OCI-LY7 (cell line): Measurements from ENCODE around the gene SLC9A6.

ENCODE experiments used
- EZH2phosphoT487 ChIP-seq: fragments of 200-600 bp; sonication (generic); IDR thresholded peaks from 2 replicates; pipeline ENCODE4 v1.6.1; 2018; ENCODE audit warnings: low read depth, borderline replicate concordance, mild to moderate bottlenecking, mixed run types, antibody characterized with exemption, low read length, moderate library complexity, mixed read lengths
- TF ChIP-seq, protein P1 (sequence below): fragments of 200-600 bp; sonication (generic); conservative IDR thresholded peaks from 2 replicates; pipeline ENCODE4 v1.5.1; 2014; ENCODE audit warnings: mild to moderate bottlenecking, antibody characterized with exemption, low read length, moderate library complexity, mixed read lengths

DNA sequence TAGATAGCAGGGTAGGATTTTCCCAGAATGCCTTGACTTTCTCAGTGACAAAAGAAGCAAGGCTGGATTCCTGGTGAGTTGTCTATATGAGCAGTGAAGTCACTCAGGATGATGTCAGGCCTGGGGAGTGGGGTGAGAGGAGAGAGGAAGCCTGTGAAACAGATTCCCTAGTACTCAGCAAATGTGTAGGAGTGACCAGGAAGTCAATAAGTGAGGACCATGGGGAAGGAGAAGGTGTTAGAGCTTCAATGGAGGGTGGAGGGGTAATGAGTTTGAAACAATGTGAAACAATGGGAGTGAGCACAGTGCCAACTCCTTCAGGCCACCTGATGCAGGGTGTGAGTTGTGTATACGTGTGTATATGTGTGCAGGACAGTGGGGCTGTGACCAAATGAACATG, 2.4 kb upstream of the SLC9A6 start:
- TF ChIP-seq, protein P1, sequence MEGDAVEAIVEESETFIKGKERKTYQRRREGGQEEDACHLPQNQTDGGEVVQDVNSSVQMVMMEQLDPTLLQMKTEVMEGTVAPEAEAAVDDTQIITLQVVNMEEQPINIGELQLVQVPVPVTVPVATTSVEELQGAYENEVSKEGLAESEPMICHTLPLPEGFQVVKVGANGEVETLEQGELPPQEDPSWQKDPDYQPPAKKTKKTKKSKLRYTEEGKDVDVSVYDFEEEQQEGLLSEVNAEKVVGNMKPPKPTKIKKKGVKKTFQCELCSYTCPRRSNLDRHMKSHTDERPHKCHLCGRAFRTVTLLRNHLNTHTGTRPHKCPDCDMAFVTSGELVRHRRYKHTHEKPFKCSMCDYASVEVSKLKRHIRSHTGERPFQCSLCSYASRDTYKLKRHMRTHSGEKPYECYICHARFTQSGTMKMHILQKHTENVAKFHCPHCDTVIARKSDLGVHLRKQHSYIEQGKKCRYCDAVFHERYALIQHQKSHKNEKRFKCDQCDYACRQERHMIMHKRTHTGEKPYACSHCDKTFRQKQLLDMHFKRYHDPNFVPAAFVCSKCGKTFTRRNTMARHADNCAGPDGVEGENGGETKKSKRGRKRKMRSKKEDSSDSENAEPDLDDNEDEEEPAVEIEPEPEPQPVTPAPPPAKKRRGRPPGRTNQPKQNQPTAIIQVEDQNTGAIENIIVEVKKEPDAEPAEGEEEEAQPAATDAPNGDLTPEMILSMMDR = no peak
- TF ChIP-seq EZH2phosphoT487 = no peak
